GM18498 (cell line): Measurements from ENCODE around the gene CHIT1.

Experiments
- ATAC-seq: cut with Tn5 transposase; IDR thresholded peaks from one replicate; pipeline ENCODE4 v1.9.1; 2021; ENCODE audit warnings: mild to moderate bottlenecking, moderate library complexity; ENCODE audit not compliant: unreplicated experiment

CHIT1 gene

DNA sequence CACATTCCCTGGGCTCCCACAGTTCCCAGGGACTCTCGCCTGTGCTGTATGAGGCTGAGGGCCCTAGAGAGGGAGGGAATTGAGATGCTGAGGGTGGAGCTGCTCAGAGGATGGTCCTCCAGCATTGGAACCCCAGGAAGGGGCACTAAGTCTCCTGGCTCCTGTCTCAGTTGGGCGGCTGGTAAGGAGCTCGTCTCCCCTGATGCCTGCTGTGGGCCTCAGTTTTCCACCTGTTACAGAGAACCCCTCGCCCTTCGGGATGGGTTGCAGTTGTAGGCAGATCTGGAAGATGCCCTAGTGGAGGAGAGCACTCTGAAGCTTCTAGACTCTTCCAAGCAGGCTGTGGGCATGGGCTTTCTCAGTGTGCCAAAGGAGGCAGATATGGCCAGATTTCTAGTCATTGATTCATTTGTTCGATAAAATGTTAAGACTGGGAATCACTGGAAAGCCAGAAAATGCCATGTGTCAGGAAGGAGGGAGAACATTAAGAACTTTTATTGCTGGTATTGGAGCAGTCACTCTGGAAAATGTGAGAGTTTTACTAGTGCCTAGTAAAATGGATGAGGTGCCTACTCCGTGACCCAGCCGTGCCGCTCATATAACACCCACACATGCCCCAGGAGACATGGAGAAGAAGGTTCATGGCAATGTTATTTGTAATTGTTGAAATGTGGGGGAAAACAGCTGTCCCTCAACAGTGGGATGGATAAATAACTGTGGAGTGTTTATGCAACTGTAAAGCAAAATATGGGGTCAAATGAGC lies 53.0 kb downstream of the CHIT1 start:
- no peak for ATAC-seq

GRCh38 chr1:203175827-203176241 lies 53.6 kb downstream of the CHIT1 start:
- ATAC-seq: no peak

DNA sequence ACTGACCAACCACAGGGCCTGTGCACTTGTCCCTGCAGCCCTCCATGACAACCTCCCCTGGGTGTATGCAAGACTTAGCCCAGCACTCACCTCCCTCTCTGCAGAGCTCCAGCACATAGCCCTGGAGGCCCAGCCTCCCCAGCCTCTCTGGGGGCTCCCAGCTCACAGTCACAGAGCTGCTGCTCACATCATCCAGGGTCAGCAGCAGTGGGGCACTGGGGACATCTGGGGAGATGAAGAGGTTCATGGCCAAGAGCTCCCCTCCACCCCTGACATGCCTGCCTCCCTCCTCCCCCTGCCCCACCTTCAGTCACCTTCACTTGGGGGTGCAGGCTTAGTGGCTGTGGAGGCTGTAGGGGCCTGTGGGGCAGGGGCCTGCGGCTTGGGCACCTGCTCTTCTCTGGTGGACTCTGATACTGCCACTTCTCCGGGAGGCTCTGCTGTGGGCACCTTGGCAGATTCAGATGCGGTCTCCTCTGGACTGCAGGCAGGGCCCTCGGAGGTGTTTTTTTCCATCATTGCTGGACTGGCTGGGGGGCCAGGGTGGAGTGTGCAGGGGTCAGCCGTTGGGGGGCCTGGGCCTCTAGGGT lies 54.1 kb downstream of the CHIT1 start, which contains the start of gene MYBPH:
Gene MYBPH (minus strand): TSS at position 590 of the 590 bp plus-strand sequence. CDS start 71 bp downstream, at position 519.
- no peak for ATAC-seq

- no peak for ATAC-seq
These were observed 55.0 kb downstream of the CHIT1 start for GRCh38 chr1:203174324-203174985.

DNA sequence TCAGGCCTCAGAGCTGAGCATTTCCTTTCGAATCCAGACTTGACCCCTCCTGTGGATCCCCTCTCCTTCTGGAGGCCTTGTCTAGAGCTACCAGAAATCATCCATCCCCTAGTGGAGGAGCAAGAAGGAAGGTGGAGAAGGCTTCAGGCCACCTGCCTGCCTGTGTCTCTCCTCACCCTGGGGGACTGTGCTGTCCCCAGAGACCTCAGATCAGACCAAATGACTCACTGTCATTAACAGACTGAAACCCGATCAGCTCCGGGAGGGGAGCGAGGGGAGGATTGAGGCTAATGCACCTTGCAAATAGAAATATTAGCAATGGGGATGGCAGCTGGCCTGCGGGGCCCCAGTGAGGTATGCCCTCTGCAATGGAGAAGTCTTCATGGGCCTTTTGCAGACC lies 55.9 kb downstream of the CHIT1 start:
- no peak for ATAC-seq

DNA sequence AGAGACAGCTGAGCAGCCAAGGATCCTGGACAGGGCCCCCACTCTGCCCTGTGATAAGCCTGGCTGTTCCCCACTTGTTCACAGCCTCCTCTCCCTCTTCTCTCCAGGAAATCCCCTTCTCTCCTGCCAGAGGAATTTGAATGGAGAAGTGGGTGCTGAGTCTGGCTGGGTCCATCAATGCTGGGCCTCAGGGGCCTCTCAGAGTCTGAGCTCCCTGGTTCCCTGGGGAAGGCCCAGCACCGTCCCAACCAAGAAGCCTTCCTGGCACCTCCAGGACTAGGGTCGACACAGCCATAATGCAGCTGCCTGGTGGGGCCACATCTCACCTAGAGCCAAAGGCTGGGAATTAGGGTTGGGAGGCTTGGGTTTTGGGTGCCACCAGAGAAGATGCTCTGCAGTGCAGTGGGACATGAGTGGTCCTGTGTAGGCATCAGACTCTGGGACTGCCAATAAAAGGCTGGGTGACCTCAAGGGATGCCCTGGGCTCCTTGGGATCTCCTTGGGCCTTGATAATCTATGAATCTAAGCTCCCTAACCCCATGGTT lies 56.4 kb downstream of the CHIT1 start:
- ATAC-seq: no peak

- no peak for ATAC-seq
These were observed 57.1 kb downstream of the CHIT1 start for GRCh38 chr1:203172184-203173010.

DNA sequence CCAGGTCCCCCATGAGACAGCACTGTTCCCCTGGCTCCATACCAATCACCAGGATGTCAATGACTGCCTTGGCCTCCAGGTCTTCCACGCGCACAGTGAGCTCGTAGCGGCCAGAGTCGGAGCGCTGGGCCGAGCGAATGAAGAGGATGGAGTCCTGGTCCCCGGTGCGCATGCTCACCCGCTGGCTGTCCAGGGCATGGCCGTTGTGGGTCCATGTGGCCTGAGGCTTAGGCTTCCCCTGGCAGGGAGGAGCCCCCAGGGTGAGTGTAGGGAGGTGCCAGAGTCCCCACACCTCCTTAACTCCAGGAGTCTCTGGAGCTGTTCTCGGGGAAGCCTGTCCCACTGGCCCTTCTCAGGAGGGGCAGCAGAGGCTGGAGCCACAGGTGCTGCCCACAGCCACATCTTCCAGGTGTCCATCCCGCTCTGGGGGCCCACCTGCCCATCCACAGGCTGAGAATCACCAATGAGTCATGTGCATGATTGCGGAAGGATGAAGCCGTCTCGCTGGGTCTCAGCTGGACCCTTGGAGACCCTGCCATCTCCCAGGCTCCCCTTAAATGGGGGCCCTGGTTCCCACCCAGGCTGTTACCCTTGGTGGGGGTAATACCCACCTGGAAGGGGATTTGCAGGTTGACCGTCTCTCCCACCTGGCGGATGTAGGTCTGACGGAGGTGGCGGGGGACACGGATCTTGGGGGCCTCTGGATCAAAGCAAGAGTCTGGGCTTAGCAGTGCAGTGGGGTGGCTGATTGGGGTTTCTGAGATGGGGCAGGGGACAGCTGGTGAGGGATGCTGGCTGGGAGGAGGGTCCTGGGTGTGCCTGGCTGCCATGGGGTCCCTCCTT lies 57.9 kb downstream of the CHIT1 start:
- no peak for ATAC-seq

GRCh38 chr1:203170625-203171330 lies 58.7 kb downstream of the CHIT1 start:
- no peak for ATAC-seq

- no peak for ATAC-seq
These were observed 59.5 kb downstream of the CHIT1 start for GRCh38 chr1:203169770-203170520.

DNA sequence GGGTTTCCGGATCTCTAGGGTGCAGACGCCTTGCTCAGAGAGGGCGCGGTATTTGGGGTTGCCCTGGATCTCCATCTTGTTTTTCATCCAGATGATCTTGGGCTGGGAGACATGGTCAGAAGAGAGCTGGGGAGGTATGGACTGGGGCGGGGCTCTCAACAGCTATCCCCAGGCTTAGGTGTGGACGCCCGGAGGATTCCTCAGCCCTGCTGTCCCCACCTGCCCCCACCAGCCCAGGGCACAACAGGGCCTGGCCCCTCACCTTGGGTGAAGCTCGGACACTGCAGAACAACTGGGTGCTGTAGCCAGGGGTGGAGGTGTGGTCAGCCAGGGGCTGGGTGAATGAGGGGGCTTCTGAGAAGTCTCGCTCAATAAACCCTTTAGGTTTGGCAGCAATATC lies 60.5 kb downstream of the CHIT1 start:
- no peak for ATAC-seq

GRCh38 chr1:203168256-203168786 lies 61.2 kb downstream of the CHIT1 start:
- ATAC-seq: no peak

- ATAC-seq: no peak
These were observed 61.6 kb downstream of the CHIT1 start for GRCh38 chr1:203167913-203168200.

DNA sequence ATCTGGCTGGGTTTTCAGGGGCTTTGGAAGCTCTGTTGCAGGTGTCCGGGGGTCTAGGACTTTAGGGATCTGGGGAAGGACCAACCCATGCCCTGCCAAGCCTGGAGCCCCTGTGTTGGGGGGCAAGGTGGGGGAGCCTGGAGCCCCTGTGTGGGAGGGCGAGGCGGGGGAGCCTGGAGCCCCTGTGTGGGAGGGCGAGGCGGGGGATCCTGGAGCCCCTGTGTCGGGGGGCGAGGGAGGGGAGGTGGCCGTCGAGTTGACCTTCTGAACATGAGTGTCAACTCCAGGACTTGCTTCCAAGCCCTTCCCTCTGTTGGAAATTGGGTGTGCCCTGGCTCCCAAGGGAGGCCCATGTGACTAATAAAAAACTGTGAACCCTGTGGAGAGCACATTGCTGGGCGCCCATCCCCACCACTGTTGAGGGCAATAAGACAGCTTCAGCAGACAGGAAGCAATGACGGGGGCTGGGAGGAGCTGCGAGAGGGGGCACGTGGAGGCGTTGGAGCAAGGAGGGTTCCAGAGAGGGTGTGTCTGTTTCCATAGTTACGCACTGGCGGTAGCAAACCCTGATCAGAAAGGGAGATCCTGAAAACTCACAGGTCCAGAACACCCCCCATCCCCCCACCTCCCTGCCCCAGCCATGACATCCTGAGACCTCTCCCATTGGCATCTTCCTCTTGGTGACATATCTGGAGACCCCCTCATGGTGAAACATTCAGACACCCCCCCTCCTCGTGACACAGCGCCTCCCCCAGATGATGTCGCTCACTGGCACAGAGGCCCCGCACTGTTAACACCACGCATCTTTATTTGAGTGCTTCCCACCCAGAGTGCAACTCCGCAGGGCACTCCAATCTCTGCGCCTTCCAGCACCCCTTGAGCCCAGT lies 62.2 kb downstream of the CHIT1 start:
- no peak for ATAC-seq

DNA sequence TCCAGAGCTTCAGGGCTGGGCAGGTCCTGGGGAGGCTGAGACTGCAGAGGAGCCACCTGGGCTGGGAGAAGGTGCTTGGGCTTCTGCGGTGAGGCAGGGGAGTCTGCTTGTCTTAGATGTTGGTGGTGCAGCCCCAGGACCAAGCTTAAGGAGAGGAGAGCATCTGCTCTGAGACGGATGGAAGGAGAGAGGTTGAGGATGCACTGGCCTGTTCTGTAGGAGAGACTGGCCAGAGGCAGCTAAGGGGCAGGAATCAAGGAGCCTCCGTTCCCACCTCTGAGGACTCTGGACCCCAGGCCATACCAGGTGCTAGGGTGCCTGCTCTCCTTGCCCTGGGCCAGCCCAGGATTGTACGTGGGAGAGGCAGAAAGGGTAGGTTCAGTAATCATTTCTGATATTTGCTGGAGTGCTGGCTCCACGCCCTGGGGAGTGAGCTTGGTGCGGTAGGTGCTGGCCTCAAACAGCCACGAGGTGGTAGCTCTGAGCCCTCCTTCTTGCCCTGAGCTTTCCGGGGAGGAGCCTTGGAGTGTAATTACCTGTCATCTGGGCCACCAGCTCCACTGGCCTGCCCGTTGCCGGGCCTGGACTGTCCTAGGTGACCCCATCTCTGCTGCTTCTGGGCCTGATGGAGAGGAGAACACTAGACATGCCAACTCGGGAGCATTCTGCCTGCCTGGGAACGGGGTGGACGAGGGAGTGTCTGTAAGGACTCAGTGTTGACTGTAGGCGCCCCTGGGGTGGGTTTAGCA lies 63.1 kb downstream of the CHIT1 start:
- ATAC-seq: no peak
